Erythroblast (primary cell): ENCODE data around the gene SOD3.

Experiments
- DNase-seq, 2 experiments: peaks; one replicate each; lab custom pipeline; 2025; lab: John Stamatoyannopoulos, UW
- GATA1 ChIP-seq: IDR thresholded peaks from 2 replicates; pipeline ENCODE4 v1.6.1; 2011; ENCODE audit warnings: low read depth, mild to moderate bottlenecking, control low read depth, low read length, moderate library complexity
- POLR2A ChIP-seq: IDR thresholded peaks from 2 replicates; pipeline ENCODE4 v1.6.1; 2011; ENCODE audit warnings: mild to moderate bottlenecking, low read length

SOD3 gene

DNA sequence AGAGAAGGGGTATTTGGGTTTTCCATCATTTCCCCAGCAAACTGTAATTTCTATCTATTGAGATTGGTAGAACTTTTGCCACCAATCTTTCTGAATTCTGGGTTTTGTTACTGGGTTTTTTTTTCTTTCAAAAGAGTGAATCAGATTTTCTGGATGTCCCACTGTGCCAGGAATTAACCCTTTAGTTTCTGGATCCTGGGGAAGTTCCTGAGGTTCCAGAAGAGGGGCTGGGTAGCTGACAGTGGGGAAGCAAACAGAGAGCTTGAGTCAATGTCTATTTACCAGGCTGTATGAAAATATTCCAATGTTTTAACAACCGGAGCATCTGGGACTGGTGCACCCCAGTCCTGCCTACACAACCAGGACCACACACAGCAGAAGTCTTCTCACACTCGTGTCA is 25.8 kb upstream of the SOD3 start:
- TF ChIP-seq GATA1: no peak
- no peak for DNase-seq

- TF ChIP-seq GATA1: no peak
- TF ChIP-seq POLR2A: no peak
- no peak for DNase-seq
Measured at GRCh38 chr4:24770032-24770584, 25.3 kb upstream of the SOD3 start.

- DNase-seq: no peak
- no peak for TF ChIP-seq GATA1
- no peak for TF ChIP-seq POLR2A
Measured at GRCh38 chr4:24770667-24771066, 24.7 kb upstream of the SOD3 start.

GRCh38 chr4:24771241-24771640 is 24.1 kb upstream of the SOD3 start:
- TF ChIP-seq GATA1 (no peak), POLR2A (no peak)
- no peak for DNase-seq

DNA sequence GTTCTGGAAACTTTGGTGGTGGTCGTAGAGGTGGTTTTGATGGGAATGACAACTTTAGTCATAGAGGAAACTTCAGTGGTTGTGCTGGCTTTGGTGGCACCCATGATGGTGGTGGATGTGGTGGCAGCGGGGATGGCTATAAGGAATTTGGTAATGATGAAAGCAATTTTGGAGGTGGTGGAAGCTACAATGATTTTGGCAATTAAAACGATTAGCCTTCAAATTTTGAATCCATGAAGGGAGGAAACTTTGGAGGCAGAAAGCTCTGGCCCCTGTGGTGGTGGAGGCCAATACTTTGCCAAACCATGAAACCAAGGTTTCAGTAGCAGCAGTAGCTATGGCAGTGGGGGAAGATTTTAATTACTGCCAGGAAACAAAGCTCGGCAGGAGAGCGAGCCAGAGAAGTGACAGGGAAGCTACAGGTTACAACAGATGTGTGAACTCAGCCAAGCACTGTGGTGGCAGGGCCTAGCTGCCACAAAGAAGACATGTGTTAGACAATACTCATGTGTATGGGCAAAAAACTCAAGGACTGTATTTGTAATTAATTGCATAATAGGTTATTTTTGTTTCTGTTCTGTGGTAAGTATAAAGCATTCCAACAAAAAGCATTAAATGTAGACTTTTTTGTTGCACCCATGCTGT is 23.2 kb upstream of the SOD3 start:
- TF ChIP-seq GATA1 (no peak), POLR2A (no peak)
- no peak for DNase-seq

- DNase-seq: no peak
- TF ChIP-seq POLR2A (no peak), GATA1 (no peak)
Measured at GRCh38 chr4:24772952-24773351, 22.4 kb upstream of the SOD3 start.

DNA sequence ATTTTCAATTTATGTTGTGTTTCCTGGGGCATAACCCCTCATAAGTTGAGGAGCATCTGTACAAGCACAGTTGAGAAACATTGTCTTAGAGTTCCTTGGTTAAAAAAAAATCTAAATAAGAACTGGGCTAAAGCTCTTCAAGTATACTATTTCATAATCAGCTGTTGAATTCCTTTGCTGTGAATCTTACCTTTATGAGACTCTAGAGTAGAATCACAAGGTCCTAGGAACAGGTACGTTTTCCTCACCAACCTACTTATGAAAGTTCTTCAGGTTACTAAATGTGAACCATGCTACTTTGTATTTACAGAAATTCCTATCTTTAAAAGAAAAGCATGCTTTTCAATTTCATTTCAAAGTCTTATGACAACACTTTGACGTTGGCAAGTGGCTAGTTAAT is 20.9 kb upstream of the SOD3 start:
- TF ChIP-seq POLR2A (no peak), GATA1 (no peak)

GRCh38 chr4:24775032-24775605 is 20.3 kb upstream of the SOD3 start:
- DNase-seq: no peak
- TF ChIP-seq POLR2A (no peak), GATA1 (no peak)

More for the DNA sequence above, 20.9 kb upstream of the SOD3 start:
- DNase-seq: no peak

GRCh38 chr4:24775750-24776149 is 19.6 kb upstream of the SOD3 start:
- DNase-seq: no peak
- TF ChIP-seq POLR2A: no peak
- TF ChIP-seq GATA1: no peak

DNA sequence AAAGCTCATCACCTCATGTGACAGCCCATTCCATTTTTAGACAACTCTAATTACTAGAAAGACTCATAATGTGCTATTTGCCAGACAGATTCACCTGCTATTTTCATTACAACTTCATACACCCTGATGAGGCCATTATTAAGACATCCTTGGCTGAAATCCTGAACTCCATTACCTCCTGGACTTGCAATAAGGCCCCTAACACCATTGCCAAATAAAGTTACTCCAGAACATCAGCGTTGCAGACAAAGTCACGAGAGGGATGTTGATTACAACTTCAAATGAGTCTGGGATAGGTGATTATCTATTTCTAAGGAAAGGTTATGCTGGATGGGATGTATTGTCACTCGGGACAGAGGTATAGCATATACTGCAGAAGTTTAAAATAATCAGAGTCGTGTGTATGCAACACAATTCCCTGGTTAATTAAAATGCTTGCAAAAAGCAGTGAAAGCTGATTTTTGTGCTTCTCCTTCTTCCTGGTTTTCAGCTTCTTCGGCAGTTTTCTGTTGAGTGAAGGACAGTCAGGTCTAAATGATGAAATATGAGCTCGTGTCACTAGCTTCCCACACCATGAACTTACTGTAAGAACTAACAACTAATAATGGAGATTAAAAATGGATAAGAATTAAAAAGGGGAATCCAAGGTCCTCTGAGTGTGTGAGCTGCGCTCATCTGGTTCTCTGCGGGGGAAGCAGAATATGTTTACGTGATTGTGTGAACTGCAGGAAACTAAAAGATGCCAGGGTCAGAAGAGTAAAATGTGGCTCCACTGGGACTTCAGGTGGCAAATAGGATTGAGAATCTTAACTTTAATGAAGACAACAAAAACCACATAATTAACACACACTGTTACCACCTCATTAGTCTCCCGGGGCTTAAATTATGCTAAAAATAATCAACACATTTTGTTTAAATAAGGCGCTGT is 17.6 kb upstream of the SOD3 start:
- TF ChIP-seq POLR2A (no peak), GATA1 (no peak)
- DNase-seq: no peak

- TF ChIP-seq GATA1 (no peak), POLR2A (no peak)
- DNase-seq: no peak
Measured at GRCh38 chr4:24778464-24779225, 16.7 kb upstream of the SOD3 start.

DNA sequence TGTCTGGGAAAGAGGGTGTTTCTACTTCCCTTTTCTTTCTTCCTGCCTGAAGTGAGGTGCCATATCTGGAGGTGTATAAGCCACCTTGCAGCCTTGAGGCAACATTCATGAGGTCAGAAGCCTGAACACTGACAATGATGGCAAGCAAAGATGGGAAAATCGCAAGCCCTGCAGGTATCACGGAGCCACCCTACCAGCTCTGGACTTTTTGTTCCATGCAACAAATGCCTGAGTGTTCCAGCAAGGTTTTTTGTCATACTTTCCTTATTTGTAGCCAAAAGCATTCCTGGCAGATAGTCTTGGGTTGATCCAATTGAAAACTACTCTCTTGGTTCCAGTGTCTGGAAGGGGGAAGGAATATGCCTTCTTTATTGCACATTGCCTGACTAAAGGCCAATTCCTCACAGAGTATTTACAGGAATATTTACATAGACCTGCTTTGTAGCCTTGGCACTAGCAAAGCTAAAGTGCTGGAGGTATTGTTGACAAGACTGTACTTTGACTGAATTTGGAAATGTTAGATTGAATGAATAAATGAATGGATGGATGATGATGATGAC is 14.4 kb upstream of the SOD3 start:
- TF ChIP-seq GATA1 (no peak), POLR2A (no peak)
- no peak for DNase-seq
